Large intestine (tissue), 3 donors: Measurements from ENCODE around the gene TMEM120B. TPM values are rescaled to one million over a fixed set of nuclear protein-coding genes. Genes with fewer than 3 reads are reported as not detected.
"Not testable (repeated sequence)": the region's sequence is repeated elsewhere in the genome, so short reads cannot be mapped to it uniquely, and the experiment has no call there.

Source experiments
- DNase-seq, 2 donors: peaks; one replicate each; pipeline versions ENCODE4 v3.0.0 to v3.0.0-alpha.2; 2013
- H3K27ac ChIP-seq: one replicate; pipeline ENCODE4 v1.5.1; 2013; ENCODE audit warnings: low read length
- H3K27me3 ChIP-seq: 2 replicates; pipeline ENCODE4 v1.6.1; 2013; ENCODE audit warnings: low read length; ENCODE audit not compliant: control insufficient read depth, insufficient read depth
- H3K36me3 ChIP-seq: 2 replicates; pipeline ENCODE4 v1.6.1; 2013; ENCODE audit warnings: low read length; ENCODE audit not compliant: control insufficient read depth, insufficient read depth
- H3K4me1 ChIP-seq: one replicate; pipeline ENCODE4 v1.6.1; 2013; ENCODE audit warnings: low read length; ENCODE audit not compliant: control insufficient read depth, insufficient read depth
- H3K4me3 ChIP-seq: one replicate; pipeline ENCODE4 v1.5.1; 2013; ENCODE audit warnings: low read length
- H3K9me3 ChIP-seq: one replicate; pipeline ENCODE4 v1.6.1; 2013; ENCODE audit warnings: mild to moderate bottlenecking, low read depth, low read length, moderate library complexity; ENCODE audit not compliant: control insufficient read depth
- whole genome bisulfite sequencing: methylation state at CpG from one replicate; pipeline ENCODE4 v1.1.5; 2013; ENCODE audit warnings: low lambda C conversion rate; ENCODE audit not compliant: insufficient coverage; 5-methylcytosine and 5-hydroxymethylcytosine counted together
- polyA plus RNA-seq: library from polyadenylated mRNA; unstranded; fragments of 120-200 nt; gene quantifications from one replicate; pipeline ENCODE4 v1.2.1, GENCODE V29; 2013

TMEM120B gene
- polyA plus RNA-seq, 1 donor = 14.9 TPM

GRCh38 chr12:121754836-121755235 lies 42.3 kb downstream of the TMEM120B start:
- Histone ChIP-seq H3K4me1 (no peaks in the 10 kb centered on the region), H3K27me3 (no peaks in the 10 kb centered on the region), H3K27ac (no peak overlapping the region), H3K4me3 (no peak overlapping the region), H3K9me3 (no peaks in the 10 kb centered on the region), H3K36me3 (peaks cover 20% of the 10 kb centered on the region)
- DNase-seq = no peak
- WGBS = no CpG with 5 or more reads among the region's 11 CpGs

- H3K27me3 ChIP-seq = no peaks in the 10 kb centered on the region
- H3K27ac ChIP-seq = no peak overlapping the region
- peaks cover 3% of the 10 kb centered on the region for H3K4me1 ChIP-seq
- peaks cover 13% of the 10 kb centered on the region for H3K36me3 ChIP-seq
- no peaks in the 10 kb centered on the region for H3K9me3 ChIP-seq
- no peak for DNase-seq
- no CpG with 5 or more reads among the region's 3 CpGs for WGBS
- H3K4me3 ChIP-seq = no peak overlapping the region
Observed at GRCh38 chr12:121755591-121755990, 43.0 kb downstream of the TMEM120B start.

GRCh38 chr12:121758536-121758935 lies 46.0 kb downstream of the TMEM120B start:
- H3K27ac ChIP-seq, H3K27me3 ChIP-seq, DNase-seq, H3K4me1 ChIP-seq, H3K9me3 ChIP-seq, H3K4me3 ChIP-seq: not testable (repeated sequence)
- H3K36me3 ChIP-seq = peaks cover 11% of the 10 kb centered on the region
- 100% methylated on average over 1 of the region's 22 CpGs for WGBS

GRCh38 chr12:121762269-121762668 lies 49.7 kb downstream of the TMEM120B start:
- no peak overlapping the region for H3K27ac ChIP-seq
- peaks cover 3% of the 10 kb centered on the region for H3K4me1 ChIP-seq
- no peaks in the 10 kb centered on the region for H3K9me3 ChIP-seq
- no peaks in the 10 kb centered on the region for H3K27me3 ChIP-seq
- H3K4me3 ChIP-seq = no peak overlapping the region
- no CpG with 5 or more reads among the region's 6 CpGs for WGBS
- DNase-seq = no peak
- H3K36me3 ChIP-seq = peaks cover 4% of the 10 kb centered on the region

- H3K4me3 ChIP-seq = no peak overlapping the region
- no peaks in the 10 kb centered on the region for H3K27me3 ChIP-seq
- H3K9me3 ChIP-seq = no peaks in the 10 kb centered on the region
- no peak for DNase-seq
- H3K36me3 ChIP-seq = peaks cover 4% of the 10 kb centered on the region
- no CpG with 5 or more reads among the region's 3 CpGs for WGBS
- peaks cover 11% of the 10 kb centered on the region for H3K4me1 ChIP-seq
- no peak overlapping the region for H3K27ac ChIP-seq
Observed at GRCh38 chr12:121764808-121765207, 52.3 kb downstream of the TMEM120B start.

- DNase-seq = no peak
- H3K4me3 ChIP-seq = no peak overlapping the region
- H3K27ac ChIP-seq = no peak overlapping the region
- H3K27me3 ChIP-seq = no peaks in the 10 kb centered on the region
- H3K9me3 ChIP-seq = no peaks in the 10 kb centered on the region
- peaks cover 4% of the 10 kb centered on the region for H3K36me3 ChIP-seq
- no CpG with 5 or more reads among the region's 5 CpGs for WGBS
- H3K4me1 ChIP-seq = peaks cover 15% of the 10 kb centered on the region
Observed at GRCh38 chr12:121765573-121765972, 53.0 kb downstream of the TMEM120B start.

- Histone ChIP-seq H3K36me3 (peaks cover 4% of the 10 kb centered on the region), H3K27me3 (no peaks in the 10 kb centered on the region), H3K9me3 (no peaks in the 10 kb centered on the region), H3K27ac (no peak overlapping the region), H3K4me3 (no peak overlapping the region), H3K4me1 (peaks cover 23% of the 10 kb centered on the region)
- no CpG with 5 or more reads among the region's 5 CpGs for WGBS
- no peak for DNase-seq
Observed at GRCh38 chr12:121766290-121767039, 53.9 kb downstream of the TMEM120B start.

- peaks cover 2% of the 10 kb centered on the region for H3K36me3 ChIP-seq
- H3K9me3 ChIP-seq = no peaks in the 10 kb centered on the region
- DNase-seq = no peak
- H3K27ac ChIP-seq = peak overlapping the region; percentile 12
- H3K4me1 ChIP-seq = peaks cover 25% of the 10 kb centered on the region
- no peaks in the 10 kb centered on the region for H3K27me3 ChIP-seq
- H3K4me3 ChIP-seq = no peak overlapping the region
- WGBS = no CpG with 5 or more reads among the region's 10 CpGs
Observed at GRCh38 chr12:121767525-121768016, 55.0 kb downstream of the TMEM120B start.

GRCh38 chr12:121769297-121769830 lies 56.8 kb downstream of the TMEM120B start:
- no CpG with 5 or more reads among the region's 9 CpGs for WGBS
- H3K4me1 ChIP-seq = peaks cover 31% of the 10 kb centered on the region
- peak overlapping the region; percentile 94 for H3K27ac ChIP-seq
- H3K27me3 ChIP-seq = no peaks in the 10 kb centered on the region
- no peaks in the 10 kb centered on the region for H3K9me3 ChIP-seq
- no peak for DNase-seq
- no peak overlapping the region for H3K4me3 ChIP-seq
- peaks cover 2% of the 10 kb centered on the region for H3K36me3 ChIP-seq

GRCh38 chr12:121769831-121770301 lies 57.3 kb downstream of the TMEM120B start:
- no peaks in the 10 kb centered on the region for H3K9me3 ChIP-seq
- H3K27ac ChIP-seq = peak overlapping the region; percentile 94
- DNase-seq = peak; percentile 93 to 95
- H3K36me3 ChIP-seq = peaks cover 2% of the 10 kb centered on the region
- WGBS = no CpG with 5 or more reads among the region's 11 CpGs
- H3K4me1 ChIP-seq = peaks cover 31% of the 10 kb centered on the region
- H3K27me3 ChIP-seq = no peaks in the 10 kb centered on the region
- no peak overlapping the region for H3K4me3 ChIP-seq
